Measurements from ENCODE around the gene CLPTM1L.

DNA sequence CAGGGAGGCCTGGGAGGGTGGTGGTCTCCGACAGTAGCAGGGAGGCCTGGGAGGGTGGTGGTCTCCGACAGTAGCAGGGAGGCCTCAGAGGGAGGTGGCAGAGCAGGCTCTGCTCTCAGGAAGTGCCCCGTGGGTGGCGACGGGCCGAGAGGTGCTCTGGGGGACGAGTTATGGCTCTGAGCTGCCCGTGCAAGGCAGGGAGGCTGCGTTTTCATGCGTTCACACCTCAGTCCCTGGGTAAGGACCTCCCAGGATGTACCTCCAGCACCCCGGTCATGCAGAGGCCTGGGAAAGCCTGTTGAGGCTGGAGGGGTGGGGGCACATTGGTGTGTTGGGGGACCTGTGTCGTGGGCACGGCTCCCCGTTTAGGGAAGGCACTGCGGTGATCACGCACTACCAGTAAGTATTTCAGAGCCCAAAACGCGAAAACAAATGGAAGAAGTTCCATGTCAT is 37.4 kb upstream of the CLPTM1L start:
- TF ChIP-seq POLR2A (IDR thresholded peaks at IDR 0.05) (no peak), POLR2AphosphoS5 (IDR thresholded peaks at IDR 0.05) (no peak), EP300 (IDR thresholded peaks at IDR 0.05; ENCODE audit: low read depth) (no peak)
- TF ChIP-seq, protein P1, sequence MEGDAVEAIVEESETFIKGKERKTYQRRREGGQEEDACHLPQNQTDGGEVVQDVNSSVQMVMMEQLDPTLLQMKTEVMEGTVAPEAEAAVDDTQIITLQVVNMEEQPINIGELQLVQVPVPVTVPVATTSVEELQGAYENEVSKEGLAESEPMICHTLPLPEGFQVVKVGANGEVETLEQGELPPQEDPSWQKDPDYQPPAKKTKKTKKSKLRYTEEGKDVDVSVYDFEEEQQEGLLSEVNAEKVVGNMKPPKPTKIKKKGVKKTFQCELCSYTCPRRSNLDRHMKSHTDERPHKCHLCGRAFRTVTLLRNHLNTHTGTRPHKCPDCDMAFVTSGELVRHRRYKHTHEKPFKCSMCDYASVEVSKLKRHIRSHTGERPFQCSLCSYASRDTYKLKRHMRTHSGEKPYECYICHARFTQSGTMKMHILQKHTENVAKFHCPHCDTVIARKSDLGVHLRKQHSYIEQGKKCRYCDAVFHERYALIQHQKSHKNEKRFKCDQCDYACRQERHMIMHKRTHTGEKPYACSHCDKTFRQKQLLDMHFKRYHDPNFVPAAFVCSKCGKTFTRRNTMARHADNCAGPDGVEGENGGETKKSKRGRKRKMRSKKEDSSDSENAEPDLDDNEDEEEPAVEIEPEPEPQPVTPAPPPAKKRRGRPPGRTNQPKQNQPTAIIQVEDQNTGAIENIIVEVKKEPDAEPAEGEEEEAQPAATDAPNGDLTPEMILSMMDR (IDR thresholded peaks at IDR 0.05), result no peak

Data from transverse colon (tissue), 4 donors.